Right cardiac atrium (tissue), 5 donors: ENCODE measurements around the gene DUSP8. TPM values are rescaled to one million over a fixed set of nuclear protein-coding genes. Genes with fewer than 3 reads are reported as not detected.

ENCODE experiments used
- ATAC-seq, 2 donors: fragments of 200-7000 bp; cut with Tn5 transposase; one replicate each; pipeline versions ENCODE4 v1.8.0 to v1.9.1; 2020; ENCODE audit warnings: moderate library complexity in 2 of 2, mild to moderate bottlenecking in 1 of 2
- DNase-seq, 3 donors: peaks; one replicate each; pipeline ENCODE4 v3.0.0-alpha.2; 2020
- H3K27ac ChIP-seq: one replicate; pipeline ENCODE4 v1.5.1; 2013; ENCODE audit warnings: mild to moderate bottlenecking, low read length, control low read depth, moderate library complexity
- H3K27me3 ChIP-seq: one replicate; pipeline ENCODE4 v1.6.1; 2013; ENCODE audit not compliant: control insufficient read depth, insufficient read depth
- H3K4me1 ChIP-seq: one replicate; pipeline ENCODE4 v1.6.1; 2013; ENCODE audit warnings: low read length; ENCODE audit not compliant: control insufficient read depth, insufficient read depth
- H3K4me3 ChIP-seq: one replicate; pipeline ENCODE4 v1.5.1; 2013; ENCODE audit warnings: low read length, control low read depth
- H3K9me3 ChIP-seq: one replicate; pipeline ENCODE4 v1.6.1; 2013; ENCODE audit warnings: low read length; ENCODE audit not compliant: control insufficient read depth
- WGBS: extraction: QIAGEN DNeasy Blood & Tissue Kit; methylation state at CpG from one replicate; pipeline ENCODE4 v1.1.7; 2013; 5-methylcytosine and 5-hydroxymethylcytosine counted together
- intact Hi-C, 4 donors: fragments of 100-400 bp; cut with DNase I; formaldehyde crosslinking; loops; one replicate each; pipeline versions ENCODE4 v1.11.0 to v1.14.0; 2022 to 2023
- polyA plus RNA-seq: library from polyadenylated mRNA; stranded (reverse); fragments of 200-250 nt; gene quantifications from one replicate; pipeline ENCODE4 v1.2.3, GENCODE V29; 2013
- total RNA-seq, 4 donors: library from RNA; stranded (reverse); fragmentation: NEBNext Ultra II Directional; extraction: Animal tissue kit (Norgen Biotek cat#: 25700); gene quantifications; one replicate each; pipeline ENCODE4 v1.2.1, GENCODE V29; 2021
- donor health status: healthy with polysubstance abuse.
- donor health status: DM: no; HTN: yes; CAD: no.
- donor health status: DM: no; HTN: no; CAD: no.
- donor health status: DM: no; HTN: yes; CAD: no; lungs with severe emphysema.
- donor health status: DM: yes; HTN: yes; CAD: no.

The DUSP8 gene
- total and polyA plus RNA-seq, 5 donors: 10.1 to 15.6 (median 13.3) TPM

DNA sequence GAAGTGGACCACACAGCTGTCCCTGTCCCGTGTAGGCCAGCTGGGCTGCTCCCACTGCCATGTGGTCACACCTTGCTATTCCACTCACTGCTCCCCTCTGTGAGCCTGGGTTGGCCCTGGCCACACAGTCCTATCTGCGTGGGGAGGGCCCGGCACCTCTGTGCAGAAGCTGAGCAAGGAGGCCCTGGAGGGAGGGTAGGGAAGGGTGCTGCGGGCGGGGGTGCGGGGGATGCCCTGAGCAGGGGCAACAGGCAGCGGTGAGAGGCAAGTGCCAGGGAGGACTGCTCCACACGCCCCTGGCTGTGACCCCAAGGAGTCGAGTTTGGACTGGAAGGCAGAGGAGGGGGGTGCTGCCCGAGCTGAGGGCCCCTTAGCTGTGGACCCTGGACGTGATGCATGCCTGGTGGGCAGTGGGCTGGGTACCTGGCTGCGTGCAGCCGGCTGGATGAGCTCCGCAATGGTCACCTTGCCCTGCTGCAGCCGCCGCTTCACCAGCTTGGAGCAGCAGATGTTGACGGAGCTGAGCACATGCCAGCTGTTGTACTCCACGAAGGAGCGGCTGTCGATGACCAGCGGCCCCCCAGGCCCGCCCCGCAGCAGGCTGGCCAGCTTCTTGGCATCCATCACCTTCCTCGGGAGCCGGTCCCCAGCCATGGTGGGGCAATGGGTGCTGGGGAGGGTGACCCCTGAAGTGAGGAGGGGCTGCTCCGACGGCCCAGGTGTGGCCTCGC lies 6.7 kb downstream of the DUSP8 start:
- ATAC-seq (no peak), DNase-seq (peak in 1 of 3 donors; percentile 51)
- H3K9me3 ChIP-seq: no peaks in the 10 kb centered on the region
- no peaks in the 10 kb centered on the region for H3K27me3 ChIP-seq
- H3K4me3 ChIP-seq: no peak overlapping the region
- peaks cover 4% of the 10 kb centered on the region for H3K4me1 ChIP-seq
- WGBS: 78% methylated on average over 28 of the region's 28 CpGs
- peak overlapping the region; percentile 18 for H3K27ac ChIP-seq
- intact Hi-C loops: no loop called here

DNA sequence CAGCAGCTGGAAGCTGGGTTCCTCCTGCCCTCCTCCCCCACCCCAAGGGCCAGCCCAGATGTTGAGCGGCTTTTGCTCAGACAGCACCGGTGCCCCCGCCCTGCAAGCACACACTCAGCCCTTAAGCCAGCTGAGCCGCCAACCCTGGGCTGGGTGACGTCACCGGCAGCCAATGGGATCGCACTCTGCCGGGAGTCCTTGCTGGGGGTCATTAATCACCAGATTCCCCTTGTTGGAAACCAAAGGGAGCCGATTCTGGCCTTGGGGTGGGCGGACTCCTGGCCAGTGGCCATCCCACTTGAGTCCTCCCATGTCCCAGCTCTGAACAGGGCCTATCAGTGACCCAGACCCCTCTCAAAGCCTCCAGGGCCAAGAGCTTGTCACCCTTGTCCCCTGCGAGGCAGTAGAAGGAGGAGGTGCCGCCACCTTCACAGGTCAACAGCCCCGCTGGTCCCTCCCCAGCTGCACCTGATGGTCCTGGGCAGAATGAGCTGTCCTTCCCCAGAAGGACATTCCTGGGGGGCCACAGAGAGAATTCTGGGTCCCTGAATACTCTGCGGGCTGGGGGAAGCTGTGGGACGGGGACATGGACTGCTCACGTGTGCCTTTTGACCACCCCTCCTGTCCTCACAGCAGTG lies 7.4 kb downstream of the DUSP8 start:
- intact Hi-C loops: no loop called here
- H3K27ac ChIP-seq: peak overlapping the region; percentile 18
- no peaks in the 10 kb centered on the region for H3K27me3 ChIP-seq
- ATAC-seq (peak; percentile 20 to 50), DNase-seq (peak; percentile 82 to 87 (median 86))
- 44% methylated on average over 16 of the region's 16 CpGs for WGBS
- H3K4me1 ChIP-seq: peaks cover 4% of the 10 kb centered on the region
- no peak overlapping the region for H3K4me3 ChIP-seq
- no peaks in the 10 kb centered on the region for H3K9me3 ChIP-seq

DNA sequence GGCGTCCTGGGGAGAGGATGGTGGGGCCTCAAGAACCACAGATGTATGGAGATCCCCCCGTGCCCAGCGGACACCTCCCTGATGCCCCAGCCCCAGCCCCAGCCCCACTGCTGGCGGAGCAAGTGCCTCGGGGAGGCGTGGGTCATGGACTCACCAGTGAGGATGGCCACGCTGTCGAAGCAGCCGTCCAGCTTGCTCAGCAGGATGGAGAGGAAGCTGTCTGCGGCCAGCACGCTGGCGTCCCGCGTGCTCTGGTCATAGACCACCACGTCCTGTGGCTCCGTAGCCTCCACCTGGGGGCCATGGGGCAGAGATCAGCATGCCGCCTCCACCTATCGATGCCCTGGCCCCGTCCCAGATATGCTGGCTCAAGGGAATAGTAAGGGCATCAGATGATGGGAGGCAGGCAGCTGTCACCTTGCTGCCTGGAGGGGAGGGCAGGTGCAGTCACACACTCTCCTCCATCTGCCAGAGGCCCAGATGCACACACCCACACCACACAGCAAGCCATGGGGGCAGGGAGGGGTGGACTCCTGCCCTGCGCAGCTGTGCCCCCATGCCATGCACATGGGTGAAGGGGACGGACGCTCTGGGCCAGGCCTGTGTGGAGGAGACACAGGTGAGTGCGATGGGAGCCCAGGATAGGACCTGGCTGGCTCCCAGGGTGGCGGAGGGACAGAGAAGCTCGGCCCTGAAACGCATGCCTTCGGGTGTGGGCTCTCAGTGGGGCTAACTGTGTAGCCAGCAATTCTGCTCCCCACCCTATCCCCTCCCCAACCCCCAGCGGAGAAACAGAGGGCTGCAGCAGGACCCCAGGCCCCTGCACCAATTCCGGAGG lies 8.2 kb downstream of the DUSP8 start:
- no peak for ATAC-seq
- no peak overlapping the region for H3K4me3 ChIP-seq
- H3K27me3 ChIP-seq: no peaks in the 10 kb centered on the region
- intact Hi-C loops: no loop called here
- peak in 1 of 3 donors; percentile 45 for DNase-seq
- no peaks in the 10 kb centered on the region for H3K9me3 ChIP-seq
- no peak overlapping the region for H3K27ac ChIP-seq
- 83% methylated on average over 29 of the region's 29 CpGs for WGBS
- peaks cover 6% of the 10 kb centered on the region for H3K4me1 ChIP-seq

DNA sequence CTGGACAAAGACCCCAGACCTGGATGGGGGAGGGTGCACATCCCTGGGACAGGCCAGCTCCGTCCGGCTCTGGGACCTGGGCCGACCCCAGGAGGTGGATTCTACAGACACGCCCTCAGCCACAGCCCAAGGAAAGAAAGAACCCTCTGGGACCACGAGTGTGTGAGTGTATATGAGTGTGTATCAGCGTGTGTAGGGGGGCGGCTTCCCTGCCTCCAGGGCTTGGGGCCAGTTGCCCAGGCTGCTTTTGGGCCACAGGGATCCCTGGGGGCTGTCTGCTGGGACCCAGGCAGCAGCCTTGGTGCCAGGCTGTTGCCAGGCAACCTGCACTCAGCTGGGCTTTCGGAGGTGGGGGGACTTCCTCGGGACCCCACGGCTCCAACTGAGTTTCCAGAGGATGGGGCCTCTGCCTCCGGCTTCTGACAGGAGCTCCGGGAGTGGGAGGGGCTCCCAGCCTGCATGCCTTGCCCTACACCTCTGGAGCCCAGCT lies 8.9 kb downstream of the DUSP8 start:
- H3K9me3 ChIP-seq: no peaks in the 10 kb centered on the region
- ATAC-seq (no peak), DNase-seq (no peak)
- no peak overlapping the region for H3K4me3 ChIP-seq
- 77% methylated on average over 12 of the region's 12 CpGs for WGBS
- H3K27ac ChIP-seq: no peak overlapping the region
- peaks cover 9% of the 10 kb centered on the region for H3K4me1 ChIP-seq
- no peaks in the 10 kb centered on the region for H3K27me3 ChIP-seq
- intact Hi-C loops: no loop called here

DNA sequence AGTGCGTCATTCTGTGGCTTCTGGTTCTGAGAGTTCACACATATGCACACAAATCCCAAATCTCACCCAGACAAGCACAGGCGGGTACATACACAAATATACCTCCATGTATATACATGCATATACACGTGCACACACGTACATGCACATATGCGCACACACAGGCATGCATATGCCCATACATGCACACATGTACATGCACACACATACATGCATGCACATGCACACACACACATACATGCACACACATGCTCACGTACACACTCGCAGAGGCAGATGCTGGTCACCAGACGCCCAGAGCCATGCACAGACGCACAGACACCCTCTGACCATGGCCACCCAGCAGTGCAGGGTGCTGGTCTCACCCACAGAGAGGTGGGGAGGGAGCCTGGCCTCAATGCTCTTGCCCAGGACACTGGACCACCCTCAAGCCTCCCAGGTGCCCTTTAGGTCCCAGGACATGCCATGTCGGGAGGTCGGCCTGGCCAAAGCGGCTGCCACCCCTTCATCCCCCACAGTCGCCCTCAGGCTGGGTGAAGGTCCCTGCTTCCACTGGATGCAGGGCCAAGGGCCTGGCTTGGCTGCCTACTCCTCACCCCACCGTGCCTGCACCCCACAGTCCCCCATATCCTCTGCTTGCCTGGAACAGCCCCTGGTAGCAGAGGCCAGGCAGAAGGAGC lies 9.5 kb downstream of the DUSP8 start:
- no peaks in the 10 kb centered on the region for H3K9me3 ChIP-seq
- H3K4me3 ChIP-seq: no peak overlapping the region
- intact Hi-C loops: no loop called here
- H3K27ac ChIP-seq: no peak overlapping the region
- H3K27me3 ChIP-seq: no peaks in the 10 kb centered on the region
- H3K4me1 ChIP-seq: peaks cover 9% of the 10 kb centered on the region
- WGBS: 90% methylated on average over 14 of the region's 14 CpGs
- no peak for DNase-seq
- ATAC-seq: no peak

DNA sequence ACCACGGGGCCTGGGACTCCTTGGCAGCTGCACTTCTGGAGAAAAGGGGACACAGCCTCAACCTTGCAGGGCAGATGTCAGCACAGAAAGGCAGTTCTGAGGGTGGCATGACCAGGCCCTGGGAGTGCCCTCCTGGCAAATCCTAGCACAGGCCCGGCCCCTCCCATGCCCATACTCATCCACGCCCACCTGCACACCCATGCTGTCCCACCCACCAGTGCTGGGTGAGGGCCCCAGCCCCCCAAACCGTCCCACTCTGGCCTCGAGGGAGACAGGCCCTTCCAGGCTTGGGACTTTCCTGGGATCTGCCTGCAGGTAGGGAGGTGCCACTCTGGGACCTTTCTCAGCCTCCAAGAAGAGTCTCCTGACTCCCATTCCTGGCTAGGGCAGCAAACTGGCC lies 10.1 kb downstream of the DUSP8 start:
- H3K27me3 ChIP-seq: no peaks in the 10 kb centered on the region
- H3K4me3 ChIP-seq: no peak overlapping the region
- peaks cover 9% of the 10 kb centered on the region for H3K4me1 ChIP-seq
- ATAC-seq: no peak
- H3K27ac ChIP-seq: no peak overlapping the region
- WGBS: 80% methylated on average over 5 of the region's 5 CpGs
- no peak for DNase-seq
- intact Hi-C loops: no loop called here
- H3K9me3 ChIP-seq: no peaks in the 10 kb centered on the region

DNA sequence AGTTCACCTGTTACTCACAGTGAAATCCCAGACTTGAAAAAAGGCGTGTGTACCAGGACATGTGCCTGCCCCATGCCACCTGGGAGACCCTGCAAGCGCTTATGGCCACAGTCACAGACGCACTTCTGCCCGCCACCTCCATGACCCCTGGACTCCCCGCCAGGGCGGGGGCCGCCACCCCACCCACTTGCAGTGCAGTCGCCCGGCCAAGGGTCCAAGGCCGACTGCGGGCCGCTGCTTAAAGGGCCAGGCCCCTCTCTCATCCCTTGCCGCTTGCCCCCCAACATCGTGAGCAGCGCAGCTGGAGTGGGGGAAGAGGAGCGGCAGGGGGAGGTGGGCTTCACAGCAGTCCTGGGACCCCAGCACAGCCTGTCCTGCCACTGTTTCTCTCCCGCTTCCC lies 10.8 kb downstream of the DUSP8 start:
- no peaks in the 10 kb centered on the region for H3K9me3 ChIP-seq
- DNase-seq (no peak), ATAC-seq (no peak)
- peaks cover 9% of the 10 kb centered on the region for H3K4me1 ChIP-seq
- no peaks in the 10 kb centered on the region for H3K27me3 ChIP-seq
- no peak overlapping the region for H3K27ac ChIP-seq
- WGBS: 93% methylated on average over 17 of the region's 17 CpGs
- H3K4me3 ChIP-seq: no peak overlapping the region
- intact Hi-C loops: no loop called here

DNA sequence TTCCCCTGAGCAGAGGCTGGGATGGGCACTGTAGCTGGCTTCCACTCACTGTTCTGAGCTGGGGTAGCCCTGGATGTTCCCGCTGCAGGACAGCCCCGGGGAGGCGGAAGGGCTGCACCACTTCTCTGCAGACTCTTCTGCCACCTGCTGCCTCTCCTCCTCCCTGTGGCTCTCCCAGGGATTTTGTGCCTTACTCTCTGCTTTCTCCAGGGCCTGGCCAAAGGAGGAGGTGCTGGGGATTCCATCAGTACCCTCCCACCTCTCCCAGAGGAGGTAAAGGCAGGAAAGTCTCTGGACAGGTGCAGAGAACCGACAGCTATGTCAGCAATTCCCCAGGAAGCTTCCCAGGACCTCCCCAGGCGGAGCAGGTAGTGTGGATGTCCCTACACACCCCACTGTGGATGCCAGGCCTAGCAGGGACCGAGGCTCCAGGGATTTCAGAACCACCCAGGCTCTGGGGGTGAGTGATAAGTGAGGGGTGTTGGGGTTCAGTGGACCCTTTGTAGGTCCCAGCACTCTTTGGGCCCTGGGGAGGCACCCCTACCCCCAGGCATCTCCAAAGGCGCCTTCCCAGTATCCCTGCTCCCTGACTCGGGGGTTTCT lies 11.3 kb downstream of the DUSP8 start:
- Histone ChIP-seq H3K4me1 (peaks cover 9% of the 10 kb centered on the region), H3K9me3 (no peaks in the 10 kb centered on the region), H3K4me3 (no peak overlapping the region), H3K27ac (no peak overlapping the region), H3K27me3 (no peaks in the 10 kb centered on the region)
- intact Hi-C loops: no loop called here
- WGBS: 88% methylated on average over 8 of the region's 8 CpGs
- no peak for DNase-seq
- no peak for ATAC-seq

DNA sequence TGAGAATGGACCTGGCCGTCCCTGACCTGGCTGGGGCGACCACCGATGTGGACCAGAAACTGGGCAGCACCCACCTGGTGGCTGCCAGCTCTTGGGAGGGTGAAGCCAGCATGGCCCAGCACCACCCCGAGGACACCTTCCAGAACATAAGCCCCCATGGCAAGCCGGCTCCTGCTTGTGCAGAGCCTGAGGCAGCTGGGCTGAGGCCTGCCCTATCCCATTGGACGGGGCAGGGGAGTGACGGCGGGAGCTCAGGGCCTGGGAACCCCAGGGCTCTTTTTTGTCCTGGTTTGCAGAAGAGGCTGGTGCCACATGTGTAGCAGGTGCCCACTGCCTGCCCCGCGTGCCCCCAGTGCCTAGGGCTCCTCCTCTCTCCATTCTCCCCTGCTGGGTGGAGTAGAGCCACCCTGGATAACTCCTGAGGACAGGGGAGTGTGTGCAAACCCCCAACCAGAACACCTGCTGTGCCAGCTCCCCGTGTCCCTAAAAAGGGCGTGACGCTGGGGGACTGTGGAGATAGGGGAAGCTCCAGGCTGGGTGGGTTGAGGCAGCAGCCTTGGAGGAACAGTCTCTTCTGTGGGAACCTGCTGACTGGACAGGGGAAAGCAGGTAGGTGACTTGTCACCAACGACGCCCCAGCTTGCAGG lies 11.9 kb downstream of the DUSP8 start:
- H3K9me3 ChIP-seq: no peaks in the 10 kb centered on the region
- peak overlapping the region; percentile 45 for H3K27ac ChIP-seq
- peaks cover 9% of the 10 kb centered on the region for H3K4me1 ChIP-seq
- intact Hi-C loops: no loop called here
- 76% methylated on average over 15 of the region's 15 CpGs for WGBS
- H3K4me3 ChIP-seq: no peak overlapping the region
- no peak for ATAC-seq
- DNase-seq: peak in 1 of 3 donors; percentile 43
- no peaks in the 10 kb centered on the region for H3K27me3 ChIP-seq
